Activated naive CD4-positive, alpha-beta T cell treated with anti-CD3 and anti-CD28 coated beads, Interleukin-2, amount 50 U/mL, for 72 hours (primary cell): Measurements from ENCODE around the gene MAGEF1. TPM values are rescaled to one million over a fixed set of nuclear protein-coding genes. Genes with fewer than 3 reads are reported as not detected.

ENCODE experiments used
- ATAC-seq, 2 donors: fragments of 150-1000 bp; cut with Tn5 transposase; 2 replicates each; pipeline ENCODE4 v1.10.0; 2021; ENCODE audit warnings: mild to moderate bottlenecking in 2 of 2, moderate library complexity in 2 of 2
- DNase-seq, 2 donors: peaks; one replicate each; pipeline ENCODE4 v3.0.0; 2021 to 2022; ENCODE audit warnings: low spot score in 2 of 2
- H3K27ac Mint-ChIP-seq, 2 donors: one replicate each; pipeline ENCODE4 v1.8.0; 2022; ENCODE audit warnings: mild to moderate bottlenecking in 2 of 2, mixed read lengths in 2 of 2
- H3K36me3 Mint-ChIP-seq, 2 donors: one replicate each; pipeline ENCODE4 v1.8.0; 2022; ENCODE audit warnings: mixed read lengths in 2 of 2
- H3K9me3 Mint-ChIP-seq, 2 donors: one replicate each; pipeline ENCODE4 v1.8.0; 2022; ENCODE audit warnings: mixed read lengths in 2 of 2
- total RNA-seq, 2 donors: library from RNA; stranded (reverse); gene quantifications; one replicate each; pipeline ENCODE4 v1.2.3, GENCODE V29; 2022

Gene MAGEF1
- total RNA-seq, 2 donors from 2014 or later, result 5.3 to 15.7 TPM

GRCh38 chr3:184669578-184669977 is 42.3 kb downstream of the MAGEF1 start:
- no peaks in the 10 kb centered on the region for H3K9me3 Mint-ChIP-seq

GRCh38 chr3:184666442-184666841 is 45.4 kb downstream of the MAGEF1 start:
- Mint-ChIP-seq H3K36me3 (no peaks in the 10 kb centered on the region), H3K27ac (no peak overlapping the region), H3K9me3 (no peaks in the 10 kb centered on the region)
- ATAC-seq (no peak), DNase-seq (no peak)

More at GRCh38 chr3:184669578-184669977, 42.3 kb downstream of the MAGEF1 start:
- Mint-ChIP-seq H3K27ac (no peak overlapping the region), H3K36me3 (no peaks in the 10 kb centered on the region)
- ATAC-seq (no peak), DNase-seq (no peak)

GRCh38 chr3:184665101-184665500 is 46.8 kb downstream of the MAGEF1 start:
- no peaks in the 10 kb centered on the region for H3K9me3 Mint-ChIP-seq
- no peak for ATAC-seq

GRCh38 chr3:184663756-184664155 is 48.1 kb downstream of the MAGEF1 start:
- DNase-seq, result no peak
- Mint-ChIP-seq H3K36me3 (no peaks in the 10 kb centered on the region), H3K27ac (no peak overlapping the region), H3K9me3 (no peaks in the 10 kb centered on the region)
- no peak for ATAC-seq

More at GRCh38 chr3:184665101-184665500, 46.8 kb downstream of the MAGEF1 start:
- Mint-ChIP-seq H3K27ac (no peak overlapping the region), H3K36me3 (no peaks in the 10 kb centered on the region)
- DNase-seq, result no peak

- ATAC-seq (no peak), DNase-seq (no peak)
- H3K27ac Mint-ChIP-seq, result no peak overlapping the region
- H3K36me3 Mint-ChIP-seq, result no peaks in the 10 kb centered on the region
- H3K9me3 Mint-ChIP-seq, result no peaks in the 10 kb centered on the region
These were observed 48.5 kb downstream of the MAGEF1 start for GRCh38 chr3:184663356-184663755.

GRCh38 chr3:184662187-184662586 is 49.7 kb downstream of the MAGEF1 start:
- H3K27ac Mint-ChIP-seq, result no peak overlapping the region
- ATAC-seq, result no peak
- no peaks in the 10 kb centered on the region for H3K9me3 Mint-ChIP-seq
- no peak for DNase-seq
- H3K36me3 Mint-ChIP-seq, result no peaks in the 10 kb centered on the region

- DNase-seq, result no peak
- Mint-ChIP-seq H3K27ac (no peak overlapping the region), H3K9me3 (no peaks in the 10 kb centered on the region), H3K36me3 (no peaks in the 10 kb centered on the region)
- no peak for ATAC-seq
These were observed 50.9 kb downstream of the MAGEF1 start for GRCh38 chr3:184660931-184661330.

Other genes with a start within 250 kb of the MAGEF1 start
- gene EPHB3, start 150.3 kb downstream of the MAGEF1 start, total RNA-seq, result under 1 TPM in 1 of 2 donors, not detected in 1; 0.19 TPM
- gene VPS8, start 100.1 kb upstream of the MAGEF1 start, total RNA-seq, result 10 to 100 TPM; 45.9 to 72.4 TPM